GM18951 (cell line): ENCODE measurements around the gene PIPOX.

ENCODE experiments used
- POLR2A ChIP-seq: IDR thresholded peaks from 4 replicates; pipeline ENCODE4 v1.6.1; 2011; ENCODE audit warnings: mild to moderate bottlenecking; ENCODE audit not compliant: insufficient read length, insufficient read depth; ENCODE audit errors: extremely low read depth
- in situ Hi-C: fragments of 300-500 bp; cut with MboI; formaldehyde crosslinking; loops from one replicate; pipeline ENCODE4 v1.12.0; 2022; ENCODE audit warnings: low sequenced_read_pairs, mixed read lengths, inconsistent platforms; ENCODE audit not compliant: unreplicated experiment

PIPOX gene

DNA sequence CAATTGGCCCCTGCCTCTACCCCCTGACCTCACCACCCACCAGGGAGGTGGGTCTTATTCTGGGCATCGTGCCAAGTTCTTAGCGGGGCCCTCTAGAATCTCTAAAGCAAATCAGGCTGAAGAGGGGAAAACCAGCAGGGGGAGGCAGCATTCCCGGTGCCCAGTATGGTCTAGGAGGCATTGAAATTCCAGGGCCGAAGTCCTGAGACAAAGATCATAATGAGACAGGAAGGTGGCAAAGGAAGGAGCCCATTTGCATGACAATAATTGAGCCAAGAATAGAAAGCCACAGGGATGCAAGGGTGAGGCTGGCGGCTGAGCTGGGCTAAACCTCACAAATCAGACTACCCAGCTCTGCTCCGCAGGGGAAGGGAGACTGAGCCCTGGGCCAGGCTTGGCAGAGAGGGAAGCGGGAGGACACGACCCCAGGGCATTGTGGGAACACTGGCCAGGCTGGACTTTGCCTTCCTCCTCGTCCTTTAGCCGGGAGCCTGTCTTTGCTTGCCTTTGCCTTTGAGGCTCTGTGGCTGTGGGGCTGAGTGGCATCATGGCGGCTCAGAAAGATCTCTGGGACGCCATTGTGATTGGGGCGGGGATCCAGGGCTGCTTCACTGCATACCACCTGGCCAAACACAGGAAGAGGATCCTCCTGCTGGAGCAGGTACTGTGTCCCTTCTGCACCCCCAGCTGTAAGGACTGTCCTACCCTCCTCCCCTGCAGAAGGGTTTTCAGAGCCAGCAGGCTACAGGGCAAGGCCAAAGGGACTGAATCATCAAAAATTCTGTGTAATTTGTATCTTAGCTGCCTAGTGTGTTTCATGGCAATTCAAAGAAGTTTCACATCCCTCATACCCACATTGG is at the start of gene PIPOX:
PIPOX (plus strand) TSS at position 463 of the 860 bp plus-strand sequence; CDS start at position 548, 85 bp downstream.
- in situ Hi-C loops = no loop called here
- no peak for TF ChIP-seq POLR2A

GRCh38 chr17:28993645-28994426 is 49.1 kb upstream of the PIPOX start:
- TF ChIP-seq POLR2A = no peak
- in situ Hi-C loops = no loop called here

DNA sequence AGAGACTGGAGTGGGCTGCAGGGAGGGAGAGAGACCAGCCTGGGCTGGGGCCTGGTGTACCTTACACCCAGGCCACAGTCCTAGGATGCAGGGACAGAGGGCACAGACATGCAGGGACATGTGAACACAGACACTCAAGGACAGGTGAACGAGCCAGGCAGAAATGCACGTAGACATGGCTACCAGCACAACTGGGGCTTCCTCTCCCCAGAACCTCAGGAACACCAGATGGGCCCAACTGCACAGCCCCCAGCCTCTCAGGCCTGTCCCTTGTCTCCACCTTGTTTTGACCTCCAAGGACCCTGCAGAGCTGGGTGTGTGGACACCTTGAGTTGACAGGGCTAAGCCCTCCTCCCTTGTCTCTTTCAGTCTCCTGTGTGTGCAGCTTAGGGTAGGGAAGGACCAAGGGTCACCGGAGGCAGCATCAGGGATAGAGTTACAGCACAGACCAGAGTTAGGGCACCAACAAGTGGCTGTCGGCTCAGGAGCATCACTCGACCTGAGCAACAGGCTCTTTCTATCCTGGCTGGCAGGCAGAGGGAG is 46.3 kb upstream of the PIPOX start:
- no peak for TF ChIP-seq POLR2A
- in situ Hi-C loops = no loop called here

DNA sequence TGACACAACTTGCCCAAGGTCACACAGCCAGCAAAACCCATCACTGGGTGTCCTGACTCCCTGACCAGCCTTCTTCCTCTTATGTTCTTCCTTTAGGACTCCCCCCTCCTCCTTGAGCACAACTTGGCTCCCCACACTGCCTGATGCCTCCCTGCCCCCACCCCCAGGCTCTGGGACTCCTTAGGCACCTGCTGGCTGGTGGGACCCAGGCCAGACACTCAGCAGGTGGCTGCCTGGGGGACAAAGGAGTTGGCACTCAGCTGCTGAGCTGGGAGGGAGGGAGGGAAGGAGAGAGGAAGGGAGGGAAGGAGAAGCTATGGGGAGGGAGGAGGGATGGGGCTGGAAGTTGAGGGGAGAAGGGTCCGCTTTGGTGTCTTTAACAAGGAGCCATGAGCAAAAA is 45.1 kb upstream of the PIPOX start:
- in situ Hi-C loops = no loop called here
- TF ChIP-seq POLR2A = no peak

DNA sequence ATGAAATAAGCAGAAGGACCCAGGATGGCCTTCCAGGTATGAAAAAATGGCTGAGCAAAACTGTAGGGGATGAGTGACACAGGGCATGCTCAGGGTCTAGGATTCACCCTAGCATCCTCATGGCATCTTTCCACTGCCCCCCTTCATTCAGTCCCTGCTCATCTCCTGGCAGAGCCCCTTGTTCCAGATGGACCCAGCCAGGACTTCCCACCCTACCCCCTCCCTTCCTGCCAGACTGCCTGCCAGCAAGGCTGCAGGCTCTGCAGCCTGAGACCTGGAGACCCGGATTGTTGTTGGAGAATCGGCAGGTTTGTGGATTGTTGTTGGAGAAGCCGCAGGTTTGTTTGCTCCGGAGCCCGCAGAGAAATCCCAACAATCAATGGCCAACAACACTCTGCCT is 43.7 kb upstream of the PIPOX start:
- TF ChIP-seq POLR2A = no peak
- in situ Hi-C loops = no loop called here

DNA sequence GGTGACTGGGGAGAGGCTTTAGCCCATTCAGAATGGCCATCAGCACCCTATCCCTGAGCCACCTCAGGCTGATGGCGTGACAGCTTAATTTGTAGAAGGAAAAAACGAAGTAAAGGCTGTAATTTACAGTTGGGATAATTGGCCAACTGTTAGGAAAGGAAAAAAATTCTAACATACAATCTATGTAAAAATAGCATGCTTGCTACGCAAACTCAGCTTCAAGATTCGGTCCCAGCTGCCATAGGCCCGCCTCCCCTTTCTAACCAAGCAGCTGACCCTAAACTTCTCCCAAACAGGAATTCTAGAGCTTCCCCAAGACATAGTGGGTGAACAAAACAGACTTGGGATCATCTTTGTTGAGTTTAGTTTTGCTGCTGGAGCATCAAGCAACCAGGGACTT is 42.0 kb upstream of the PIPOX start:
- in situ Hi-C loops = no loop called here
- TF ChIP-seq POLR2A = no peak

DNA sequence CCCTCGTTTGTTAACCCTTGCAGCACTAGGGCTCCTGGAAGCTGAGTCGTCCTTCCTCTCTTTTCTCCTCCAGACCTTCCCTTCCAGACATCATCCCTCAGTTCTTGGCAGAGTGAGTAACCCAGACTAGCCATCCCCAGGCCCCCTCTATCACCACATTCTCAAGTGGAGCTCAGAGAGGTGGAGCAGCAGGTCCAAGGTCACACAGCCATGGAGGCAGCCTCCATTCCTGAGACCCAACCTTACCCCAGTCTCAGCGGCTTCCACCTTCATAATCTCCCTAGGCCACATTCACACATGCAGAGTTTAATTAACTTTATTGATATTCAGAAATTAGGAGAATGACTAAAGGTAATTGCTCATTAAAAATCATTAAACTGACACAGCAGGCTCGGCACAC is 40.1 kb upstream of the PIPOX start:
- in situ Hi-C loops = no loop called here
- TF ChIP-seq POLR2A = no peak

- no peak for TF ChIP-seq POLR2A
- in situ Hi-C loops = no loop called here
These were observed 39.7 kb upstream of the PIPOX start for GRCh38 chr17:29003289-29003688.

- TF ChIP-seq POLR2A = no peak
- in situ Hi-C loops = no loop called here
These were observed 38.8 kb upstream of the PIPOX start for GRCh38 chr17:29004081-29004692.

GRCh38 chr17:29005936-29006511 is 36.9 kb upstream of the PIPOX start, which contains the start of gene SEZ6:
TSS of gene SEZ6 (minus strand) at chr17:29006033. CDS start at chr17:29005869, 164 bp downstream.
- no peak for TF ChIP-seq POLR2A

DNA sequence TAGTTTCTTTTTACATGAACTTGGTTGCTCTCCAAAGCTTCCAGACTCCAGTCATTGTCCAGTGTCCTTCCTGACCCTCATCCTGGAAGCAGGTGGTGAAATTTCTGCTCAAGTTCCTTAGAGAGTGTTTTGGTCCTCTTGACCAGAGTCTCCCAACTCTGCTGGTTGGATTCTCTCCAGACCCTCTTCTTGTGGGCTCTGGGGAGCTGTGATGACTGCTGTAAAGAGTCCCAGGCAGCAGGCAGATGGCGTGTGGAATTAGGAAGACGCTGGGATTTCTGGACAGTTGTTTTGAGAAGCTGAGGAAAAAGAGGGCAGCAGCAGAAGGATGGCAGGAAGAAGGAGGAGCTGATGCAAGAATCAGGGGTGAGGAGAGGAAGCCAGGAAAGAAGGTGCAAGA is 35.5 kb upstream of the PIPOX start:
- in situ Hi-C loops = no loop called here
- TF ChIP-seq POLR2A = no peak

More at GRCh38 chr17:29005936-29006511, 36.9 kb upstream of the PIPOX start, which contains the start of gene SEZ6:
- in situ Hi-C loops = no loop called here

DNA sequence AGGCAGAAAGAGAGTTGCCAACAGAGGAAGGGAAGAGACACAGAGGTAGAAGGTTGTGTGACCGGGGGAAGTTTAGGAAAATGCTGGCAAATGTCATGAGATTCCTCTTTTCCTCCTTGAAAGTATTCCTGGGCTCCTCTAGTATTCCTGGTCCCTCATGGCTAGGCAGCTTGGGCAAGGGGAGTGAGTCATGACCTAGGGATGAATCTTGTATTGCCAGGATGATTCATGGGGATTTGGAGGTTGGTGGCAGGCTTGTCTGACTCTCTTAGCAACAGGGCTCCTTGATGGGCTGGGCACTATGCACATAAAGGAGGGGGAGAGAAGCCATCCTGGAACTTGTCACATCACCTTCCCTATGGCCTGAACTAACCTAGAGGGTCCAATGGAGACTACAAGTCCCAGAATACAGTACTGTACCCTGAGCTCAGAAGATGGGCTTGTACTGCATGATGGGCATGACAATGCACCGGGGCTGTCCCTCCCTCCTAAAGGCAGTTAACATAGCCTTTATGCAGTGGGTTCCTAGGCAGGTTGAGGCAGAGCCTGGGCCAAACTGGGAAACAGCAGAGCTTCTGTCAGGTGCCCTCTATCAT is 35.0 kb upstream of the PIPOX start:
- no peak for TF ChIP-seq POLR2A

More for the DNA sequence above, 35.0 kb upstream of the PIPOX start:
- in situ Hi-C loops = no loop called here
